ENCODE measurements around the gene IRX5. TPM values are rescaled to one million over a fixed set of nuclear protein-coding genes. Genes with fewer than 3 reads are reported as not detected.

Gene IRX5
- total RNA-seq = 3.6 and 4.3 TPM in 2 replicates
- long read RNA-seq = 0 reads

- Mint-ChIP-seq H3K27ac (ENCODE audit: unreplicated experiment) (peak within 1 kb of the TSS; percentile 94), H3K4me3 (ENCODE audit: unreplicated experiment) (peak within 1 kb of the TSS; percentile 95), H3K27me3 (ENCODE audit: unreplicated experiment) (peaks cover 25% of the 10 kb centered on the region), H3K36me3 (ENCODE audit: unreplicated experiment) (peaks cover 18% of the 10 kb centered on the region), H3K9me3 (ENCODE audit: unreplicated experiment) (no peaks in the 10 kb centered on the region), H3K4me1 (ENCODE audit: unreplicated experiment) (peaks cover 45% of the 10 kb centered on the region)
- DNase-seq (ENCODE audit: extremely low spot score, unreplicated experiment) = peak; percentile 97
- TF ChIP-seq CTCF (IDR thresholded peaks at IDR 0.05) = peak; percentile 39
Measured at GRCh38 chr16:54930005-54930868, at the start of gene IRX5. TSS of gene IRX5 (plus strand) at chr16:54930865. CDS start at chr16:54931199, 334 bp downstream.

- peaks cover 20% of the 10 kb centered on the region for H3K9me3 Mint-ChIP-seq (ENCODE audit: unreplicated experiment)
- H3K36me3 Mint-ChIP-seq (ENCODE audit: unreplicated experiment) = no peaks in the 10 kb centered on the region
- H3K4me1 Mint-ChIP-seq (ENCODE audit: unreplicated experiment) = no peaks in the 10 kb centered on the region
- TF ChIP-seq CTCF (IDR thresholded peaks at IDR 0.05) = no peak
- H3K27ac Mint-ChIP-seq (ENCODE audit: unreplicated experiment) = no peak overlapping the region
- H3K4me3 Mint-ChIP-seq (ENCODE audit: unreplicated experiment) = no peak overlapping the region
- peaks cover 3% of the 10 kb centered on the region for H3K27me3 Mint-ChIP-seq (ENCODE audit: unreplicated experiment)
- no peak for DNase-seq (ENCODE audit: extremely low spot score, unreplicated experiment)
Measured at GRCh38 chr16:54882556-54882955, 48.1 kb upstream of the IRX5 start.

GRCh38 chr16:54883358-54883757 is 47.3 kb upstream of the IRX5 start:
- Mint-ChIP-seq H3K36me3 (ENCODE audit: unreplicated experiment) (no peaks in the 10 kb centered on the region), H3K27ac (ENCODE audit: unreplicated experiment) (no peak overlapping the region), H3K9me3 (ENCODE audit: unreplicated experiment) (peaks cover 20% of the 10 kb centered on the region), H3K27me3 (ENCODE audit: unreplicated experiment) (peaks cover 3% of the 10 kb centered on the region), H3K4me1 (ENCODE audit: unreplicated experiment) (no peaks in the 10 kb centered on the region), H3K4me3 (ENCODE audit: unreplicated experiment) (no peak overlapping the region)
- no peak for DNase-seq (ENCODE audit: extremely low spot score, unreplicated experiment)
- TF ChIP-seq CTCF (IDR thresholded peaks at IDR 0.05) = no peak

- TF ChIP-seq CTCF (IDR thresholded peaks at IDR 0.05) = no peak
- no peak for DNase-seq (ENCODE audit: extremely low spot score, unreplicated experiment)
- no peaks in the 10 kb centered on the region for H3K4me1 Mint-ChIP-seq (ENCODE audit: unreplicated experiment)
- no peaks in the 10 kb centered on the region for H3K36me3 Mint-ChIP-seq (ENCODE audit: unreplicated experiment)
- H3K27ac Mint-ChIP-seq (ENCODE audit: unreplicated experiment) = no peak overlapping the region
- peaks cover 12% of the 10 kb centered on the region for H3K9me3 Mint-ChIP-seq (ENCODE audit: unreplicated experiment)
- no peaks in the 10 kb centered on the region for H3K27me3 Mint-ChIP-seq (ENCODE audit: unreplicated experiment)
- H3K4me3 Mint-ChIP-seq (ENCODE audit: unreplicated experiment) = no peak overlapping the region
Measured at GRCh38 chr16:54886078-54886477, 44.6 kb upstream of the IRX5 start.

- H3K36me3 Mint-ChIP-seq (ENCODE audit: unreplicated experiment) = no peaks in the 10 kb centered on the region
- H3K9me3 Mint-ChIP-seq (ENCODE audit: unreplicated experiment) = peaks cover 8% of the 10 kb centered on the region
- no peaks in the 10 kb centered on the region for H3K27me3 Mint-ChIP-seq (ENCODE audit: unreplicated experiment)
- no peak overlapping the region for H3K27ac Mint-ChIP-seq (ENCODE audit: unreplicated experiment)
- no peak for DNase-seq (ENCODE audit: extremely low spot score, unreplicated experiment)
- no peaks in the 10 kb centered on the region for H3K4me1 Mint-ChIP-seq (ENCODE audit: unreplicated experiment)
- no peak overlapping the region for H3K4me3 Mint-ChIP-seq (ENCODE audit: unreplicated experiment)
- TF ChIP-seq CTCF (IDR thresholded peaks at IDR 0.05) = no peak
Measured at GRCh38 chr16:54890381-54890780, 40.3 kb upstream of the IRX5 start.

All from osteocyte (in vitro differentiated cells).